IPS-18c (cell line): ENCODE results near the gene PPP2R1A.

Source experiments
- H3K4me3 ChIP-seq: 2 replicates; pipeline ENCODE4 v1.7.0; 2013; ENCODE audit warnings: low read depth, mild to moderate bottlenecking, low read length, moderate library complexity; ENCODE audit not compliant: insufficient read depth
- H3K9me3 ChIP-seq: one replicate; pipeline ENCODE4 v1.6.1; 2013; ENCODE audit warnings: mild to moderate bottlenecking, low read length, moderate library complexity; ENCODE audit not compliant: control insufficient read depth, insufficient read depth

PPP2R1A gene

DNA sequence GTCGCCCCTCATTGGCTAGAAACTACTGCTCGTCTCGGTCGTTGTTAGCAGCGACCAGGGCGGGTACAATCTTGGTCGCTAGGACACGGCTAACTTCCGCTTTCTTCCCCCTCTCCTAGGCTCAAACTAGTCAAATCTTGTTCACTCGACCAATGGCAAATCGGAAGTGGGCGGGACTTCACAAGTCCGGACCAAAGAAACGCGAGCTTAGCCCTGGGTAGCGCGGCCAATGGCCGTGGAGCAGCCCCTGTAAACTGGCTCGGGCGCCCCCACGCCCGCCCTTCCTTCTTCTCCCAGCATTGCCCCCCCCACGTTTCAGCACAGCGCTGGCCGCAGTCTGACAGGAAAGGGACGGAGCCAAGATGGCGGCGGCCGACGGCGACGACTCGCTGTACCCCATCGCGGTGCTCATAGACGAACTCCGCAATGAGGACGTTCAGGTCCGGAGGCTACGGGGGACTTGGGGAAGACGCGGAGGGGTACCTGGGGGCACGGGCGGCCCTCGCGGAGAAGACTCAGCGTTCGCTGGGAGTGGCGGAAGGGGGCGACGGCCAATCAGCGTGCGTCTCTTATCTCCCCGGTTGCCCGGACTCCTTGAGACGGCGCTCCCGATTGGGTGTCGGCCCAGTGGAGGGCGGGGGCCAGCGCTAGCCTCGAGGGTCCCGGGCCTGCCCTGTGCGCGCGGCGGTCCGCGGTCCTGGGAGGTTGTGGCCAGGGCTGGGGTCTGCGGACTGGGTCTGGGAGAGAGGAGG, at the start of gene PPP2R1A:
TSS of gene PPP2R1A (plus strand) at position 318 of the 752 bp plus-strand sequence. CDS start at position 363, 45 bp downstream.
- Histone ChIP-seq H3K9me3 (peaks cover 2% of the 10 kb centered on the region), H3K4me3 (peak within 1 kb of the TSS; percentile 88)

DNA sequence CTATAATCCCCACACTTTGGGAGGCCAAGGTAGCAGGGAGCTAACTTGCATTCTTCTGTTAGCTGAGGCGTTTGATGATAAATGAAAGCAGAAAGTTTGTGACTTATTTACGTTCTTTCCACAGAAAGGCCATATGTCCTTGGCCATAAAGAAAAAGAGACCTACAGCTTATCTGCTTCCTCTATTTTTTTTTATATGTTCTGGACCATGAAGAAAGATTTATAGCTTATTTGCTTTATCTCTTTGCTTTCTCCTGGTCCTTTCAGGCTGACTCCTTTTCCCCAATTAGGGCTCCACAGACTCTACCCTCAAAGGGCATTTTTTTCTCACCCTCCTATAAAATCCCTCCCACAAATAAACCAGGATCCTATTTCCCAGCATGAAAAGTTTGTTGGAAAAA, 48.6 kb upstream of the PPP2R1A start:
- Histone ChIP-seq H3K9me3 (no peaks in the 10 kb centered on the region), H3K4me3 (no peak overlapping the region)

DNA sequence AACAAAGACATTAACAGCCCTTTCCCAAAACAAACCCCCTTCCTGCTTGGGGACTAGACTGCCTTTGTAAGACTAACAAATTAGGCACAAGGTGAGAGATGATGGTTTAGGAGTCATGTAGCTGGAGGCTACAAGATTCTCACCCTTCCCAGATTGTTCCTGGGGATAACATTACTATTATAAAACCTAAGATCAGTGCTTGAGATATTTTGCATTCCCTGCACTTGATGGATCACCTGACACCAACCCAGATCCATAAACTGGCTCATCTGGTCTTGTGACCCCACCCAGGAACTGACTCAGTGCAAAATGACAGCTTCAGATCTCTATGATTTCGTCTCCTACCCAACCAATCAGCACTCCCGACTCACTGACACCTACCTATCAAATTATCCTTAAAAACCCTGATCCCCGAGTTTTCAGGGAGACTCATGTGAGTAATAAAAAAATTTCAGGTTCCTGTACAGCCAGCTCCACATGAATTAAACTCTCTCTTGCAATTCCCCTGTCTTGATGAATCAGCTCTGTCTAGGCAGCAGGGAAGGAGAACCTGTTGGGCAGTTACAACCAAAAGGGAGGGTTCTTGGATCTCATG, 47.8 kb upstream of the PPP2R1A start:
- Histone ChIP-seq H3K9me3 (no peaks in the 10 kb centered on the region), H3K4me3 (no peak overlapping the region)

DNA sequence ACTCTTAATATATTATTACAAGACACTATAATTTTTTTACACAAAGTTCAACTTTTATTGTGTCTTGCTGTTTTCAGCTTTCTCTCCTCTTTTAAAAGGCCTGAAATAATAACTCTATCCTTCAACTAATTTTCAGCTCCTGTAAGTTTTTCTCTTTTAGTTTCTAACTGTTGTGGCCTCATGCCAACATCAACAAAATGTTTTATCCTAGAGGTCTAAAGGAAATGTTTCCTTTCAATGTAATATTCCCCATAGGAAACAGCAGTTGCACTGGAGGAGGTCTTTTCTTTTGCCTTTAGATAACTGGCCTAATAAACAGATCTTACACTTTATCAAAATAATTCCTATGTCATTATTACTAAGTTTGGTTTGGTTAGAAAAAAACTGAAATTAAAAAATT, 41.6 kb upstream of the PPP2R1A start:
- H3K9me3 ChIP-seq: peaks cover 9% of the 10 kb centered on the region

DNA sequence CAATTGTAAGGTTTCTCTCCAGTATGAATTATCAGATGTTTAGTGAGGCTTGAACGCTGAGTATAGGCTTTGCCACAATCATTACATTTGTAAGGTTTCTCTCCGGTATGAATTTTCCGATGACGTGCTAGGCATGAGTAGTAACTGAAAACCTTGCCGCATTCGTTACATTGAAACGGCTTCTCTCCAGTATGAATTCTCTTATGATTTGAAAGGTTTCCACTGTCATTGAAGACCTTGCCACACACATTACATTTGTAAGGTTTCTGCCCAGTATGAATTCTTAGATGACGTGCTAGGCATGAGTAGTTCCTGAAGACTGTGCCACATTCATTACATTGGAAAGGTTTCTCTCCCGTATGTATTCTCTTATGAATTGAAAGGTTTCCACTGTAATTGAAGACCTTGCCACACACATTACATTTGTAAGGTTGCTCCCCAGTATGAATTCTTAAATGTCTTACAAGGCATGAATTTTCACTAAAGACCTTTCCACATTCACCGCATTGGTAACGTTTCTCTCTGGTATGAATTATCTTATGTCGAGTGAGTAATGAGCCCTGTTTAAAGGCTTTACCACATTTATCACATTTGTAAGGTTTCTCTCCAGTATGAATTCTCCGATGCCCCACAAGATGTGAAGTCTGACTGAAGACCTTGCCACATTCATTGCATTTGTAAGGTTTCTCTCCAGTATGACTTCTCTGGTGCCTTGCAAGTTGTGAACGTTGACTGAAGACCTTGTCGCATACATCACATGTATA, 34.1 kb upstream of the PPP2R1A start:
- Histone ChIP-seq H3K4me3 (no peak overlapping the region; the same call in 1 of the 2 replicates), H3K9me3 (peaks cover 20% of the 10 kb centered on the region)

More for the DNA sequence above, 41.6 kb upstream of the PPP2R1A start:
- H3K4me3 ChIP-seq: no peak overlapping the region

DNA sequence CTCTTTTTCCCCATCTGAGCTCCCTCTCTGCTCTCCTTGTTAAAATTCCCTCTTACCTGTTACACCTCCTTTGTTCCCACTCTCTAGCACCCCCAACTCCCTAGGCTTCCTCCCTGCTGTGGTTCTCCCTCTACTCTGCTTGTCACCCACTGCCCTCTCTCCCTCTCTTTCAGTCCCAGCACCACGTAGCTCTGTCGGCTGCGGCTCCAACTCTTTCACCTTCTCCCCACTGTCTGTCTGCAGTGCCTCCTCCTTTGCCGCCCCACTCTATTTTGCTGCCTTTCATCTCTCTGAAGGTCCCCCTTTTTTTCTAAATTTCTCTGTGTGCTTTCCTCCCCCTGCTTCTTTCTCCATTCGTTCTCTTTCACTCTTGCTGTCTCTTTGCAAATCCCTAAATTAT, 19.5 kb upstream of the PPP2R1A start:
- Histone ChIP-seq H3K4me3 (peak overlapping the region; percentile 87), H3K9me3 (peaks cover 2% of the 10 kb centered on the region)

DNA sequence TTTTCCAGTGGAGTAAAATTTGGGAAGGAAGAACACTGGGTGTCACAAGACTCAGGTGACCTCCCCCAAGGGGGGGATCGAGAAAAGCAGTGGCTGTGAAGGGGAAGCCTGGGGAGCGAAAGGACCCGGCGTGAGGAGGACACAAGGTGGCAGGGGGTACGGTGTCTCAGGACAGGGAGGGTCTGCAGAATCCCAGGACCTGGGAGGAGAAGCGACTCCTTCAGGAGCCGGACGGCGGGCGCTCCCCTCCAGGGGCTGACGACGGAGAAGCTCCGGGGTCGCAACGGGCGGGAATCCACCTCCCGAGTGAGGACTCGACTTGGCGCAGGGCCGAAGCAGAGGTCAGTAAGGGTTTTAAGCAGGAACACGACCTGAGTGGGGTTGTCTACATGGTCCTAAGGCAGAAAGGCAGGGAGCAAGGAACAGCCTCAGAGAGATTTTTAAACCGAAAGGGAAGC, 19.0 kb upstream of the PPP2R1A start:
- H3K9me3 ChIP-seq: peaks cover 2% of the 10 kb centered on the region
- peak overlapping the region; percentile 87 for H3K4me3 ChIP-seq

DNA sequence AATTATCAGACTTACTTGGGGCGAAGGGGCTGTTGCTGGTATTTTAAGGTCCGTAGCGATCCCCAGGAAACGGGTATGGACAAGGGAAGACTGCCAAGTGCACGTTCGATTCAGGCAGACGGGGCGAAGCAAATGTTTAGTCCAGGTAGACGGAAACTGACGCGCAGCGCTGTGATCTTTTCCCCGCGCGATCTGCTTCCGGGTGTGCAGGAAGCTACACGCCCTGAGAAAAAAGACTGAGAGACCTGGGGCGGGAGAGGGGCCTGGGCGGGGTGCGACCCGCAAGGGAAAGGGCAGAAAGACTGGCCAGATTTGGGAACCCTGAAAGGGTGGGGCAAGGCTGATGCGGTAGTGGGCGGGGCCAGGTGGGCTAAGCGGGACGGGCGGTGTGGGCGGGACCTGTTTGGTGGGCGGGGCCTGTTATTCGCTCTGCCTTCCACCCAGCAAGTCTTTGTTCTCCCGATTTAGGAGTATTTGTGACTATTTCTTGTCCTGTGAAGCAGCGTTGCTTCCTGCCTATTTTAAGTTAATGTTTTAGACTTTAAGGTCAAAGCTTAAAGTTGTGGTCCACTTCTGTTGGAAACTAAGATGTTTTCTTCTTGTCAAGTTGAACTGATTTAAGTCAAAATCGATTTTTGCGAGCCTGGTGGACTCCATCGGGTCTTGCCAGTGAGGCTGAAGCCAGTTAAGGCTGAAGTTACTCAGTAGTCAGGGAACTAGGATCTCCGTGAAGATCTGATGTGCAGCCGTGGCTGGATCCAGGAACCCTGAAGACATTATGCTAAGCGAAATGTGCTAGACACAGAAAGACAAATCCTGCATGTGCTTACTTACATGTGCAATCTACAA, 18.3 kb upstream of the PPP2R1A start, which contains the start of gene ZNF836:
TSS of gene ZNF836 (minus strand) at position 301 of the 849 bp plus-strand sequence. CDS start 3,549 bp downstream, outside the sequence.
- H3K4me3 ChIP-seq: peak within 1 kb of the TSS; percentile 87

DNA sequence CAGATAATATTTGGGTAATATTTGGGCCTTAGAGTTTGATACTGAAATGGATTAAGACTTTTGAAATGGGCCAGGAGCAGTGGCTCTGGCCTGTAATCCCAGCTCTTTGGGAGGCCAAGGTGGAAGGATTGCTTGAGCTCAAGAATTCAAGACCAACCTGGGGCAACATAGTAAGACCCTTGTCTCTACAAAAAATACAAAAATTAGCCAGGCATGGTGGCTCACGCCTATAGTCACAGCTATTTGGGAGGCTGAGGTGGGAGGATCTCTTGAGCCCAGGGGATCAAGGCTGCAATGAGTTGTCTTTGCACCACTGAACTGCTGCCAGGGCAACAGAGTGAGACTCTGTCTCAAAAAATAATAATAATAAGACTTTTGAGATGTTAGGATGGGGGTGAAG, 17.5 kb upstream of the PPP2R1A start:
- H3K4me3 ChIP-seq: no peak overlapping the region
- H3K9me3 ChIP-seq: peaks cover 2% of the 10 kb centered on the region

More for the DNA sequence above, 18.3 kb upstream of the PPP2R1A start, which contains the start of gene ZNF836:
- peaks cover 2% of the 10 kb centered on the region for H3K9me3 ChIP-seq

DNA sequence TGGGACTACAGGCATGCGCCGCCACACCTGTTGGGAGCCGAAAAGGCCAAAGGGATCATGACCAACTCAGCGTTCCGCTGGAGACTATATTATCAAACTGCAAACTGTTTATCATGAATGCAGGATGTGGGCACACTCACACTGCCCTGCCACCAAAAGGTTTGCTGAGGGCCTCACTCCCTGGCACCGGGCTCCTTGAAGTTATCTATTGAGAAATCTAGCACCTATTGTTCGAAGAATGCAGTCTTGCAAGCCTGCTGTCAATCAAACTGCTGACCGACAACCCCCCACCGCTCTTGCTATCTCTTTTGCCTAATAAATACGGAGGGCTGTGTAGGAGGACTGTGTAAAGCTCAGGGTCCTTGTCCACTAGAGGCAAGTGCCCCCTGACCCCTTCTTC, 13.3 kb upstream of the PPP2R1A start:
- no peaks in the 10 kb centered on the region for H3K9me3 ChIP-seq

DNA sequence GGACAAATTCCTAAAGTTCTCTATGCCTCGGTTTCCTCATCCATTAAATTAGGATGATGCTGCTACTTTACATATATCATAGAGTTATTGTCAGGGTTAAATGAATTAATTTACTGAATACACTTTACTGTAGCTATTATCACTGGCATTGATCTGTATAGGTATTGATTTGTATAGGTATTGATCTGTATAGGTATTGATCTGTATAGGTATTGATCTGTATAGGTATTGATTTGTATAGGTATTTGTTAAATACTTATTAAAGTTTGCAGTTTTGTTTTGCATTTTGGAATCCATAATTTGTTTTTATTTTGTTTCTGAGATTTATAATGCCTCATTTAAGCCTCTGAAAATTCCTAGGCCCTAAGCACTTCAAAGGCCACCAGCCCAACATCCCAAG, 2.4 kb upstream of the PPP2R1A start:
- peaks cover 2% of the 10 kb centered on the region for H3K9me3 ChIP-seq
- H3K4me3 ChIP-seq: no peak overlapping the region

More for the DNA sequence above, 13.3 kb upstream of the PPP2R1A start:
- no peak overlapping the region for H3K4me3 ChIP-seq

DNA sequence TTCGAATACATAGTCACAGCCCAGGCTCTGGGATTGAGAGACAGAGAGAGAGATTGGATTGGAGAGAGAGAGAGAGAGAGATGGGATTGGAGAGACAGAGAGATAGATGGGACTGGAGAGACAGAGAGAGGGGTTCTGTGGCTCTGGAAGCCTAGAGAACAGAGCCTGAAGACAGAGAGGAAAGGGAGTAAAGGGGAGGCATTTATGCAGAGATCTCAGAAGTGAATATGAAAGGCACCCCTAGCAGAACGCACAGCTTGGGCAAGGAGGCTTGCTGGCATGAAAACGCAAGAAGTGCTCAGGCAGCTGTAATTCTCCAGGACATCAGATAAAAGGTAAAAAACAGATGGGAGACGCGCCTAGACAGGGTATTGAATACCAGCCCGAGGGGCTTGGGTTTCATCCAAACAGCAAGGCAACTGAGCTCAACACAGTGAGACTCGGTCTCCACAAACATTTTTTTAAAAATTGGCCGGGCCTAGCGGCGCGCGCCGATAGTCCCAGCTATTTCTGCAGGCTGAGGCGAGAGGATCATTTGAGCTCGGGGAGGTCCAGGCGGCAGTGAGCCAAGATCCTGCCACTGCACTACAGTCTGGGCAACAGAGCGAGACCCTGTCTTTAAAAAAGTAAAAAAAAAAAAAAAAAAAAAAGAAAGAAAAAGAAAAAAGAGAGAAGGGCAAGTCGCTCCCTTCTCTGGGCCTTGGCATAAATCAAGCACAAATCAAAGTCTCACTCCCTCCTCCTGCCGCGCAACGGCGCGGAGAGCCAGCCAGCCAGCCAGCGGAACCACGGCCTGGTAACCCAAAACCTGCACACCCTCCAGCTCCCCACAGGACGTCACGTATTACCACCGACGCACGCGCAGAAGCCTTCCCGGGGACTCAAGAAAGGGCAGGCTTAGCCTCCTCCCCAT, 774 bp upstream of the PPP2R1A start:
- H3K4me3 ChIP-seq: peak overlapping the region; percentile 57
- peaks cover 2% of the 10 kb centered on the region for H3K9me3 ChIP-seq

DNA sequence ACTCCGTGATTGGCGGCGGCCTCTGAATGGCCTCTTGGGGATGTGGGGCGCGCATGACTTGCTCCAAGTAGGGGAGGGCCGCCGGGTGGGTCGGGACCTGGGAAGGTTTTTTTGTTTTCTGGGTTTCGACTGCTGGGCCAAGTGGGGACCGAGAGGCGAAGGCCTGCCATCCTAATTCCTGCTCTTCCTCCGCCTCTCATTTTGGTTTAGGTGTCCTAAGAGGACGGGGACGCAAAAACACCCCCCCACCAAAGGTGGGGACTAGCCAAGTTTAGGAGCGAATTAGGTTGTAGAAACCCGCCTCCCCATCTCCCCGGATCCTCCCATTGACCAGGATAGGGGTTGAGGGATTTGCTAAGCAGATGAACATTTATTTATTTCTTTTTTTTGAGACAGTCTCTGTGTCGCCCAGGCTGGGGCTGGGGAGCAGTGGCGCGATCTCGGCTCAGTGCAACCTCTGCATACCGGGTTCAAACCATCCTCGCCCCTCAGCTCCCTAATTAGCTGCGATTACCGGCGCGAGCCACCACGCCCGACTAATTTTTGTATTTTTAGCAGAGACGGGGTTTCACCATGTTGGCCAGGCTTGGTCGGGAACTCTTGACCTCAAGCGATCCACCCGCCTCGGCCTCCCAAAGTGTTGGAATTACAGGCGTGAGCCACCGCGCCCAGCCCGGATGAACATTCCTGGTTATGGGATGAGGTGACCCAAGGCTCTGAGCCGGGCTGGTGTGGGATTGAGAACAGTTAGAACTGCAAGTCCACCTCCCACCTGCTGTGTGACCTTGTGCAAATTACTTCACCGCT, 838 bp downstream of the PPP2R1A start:
- Histone ChIP-seq H3K4me3 (peak overlapping the region; percentile 88), H3K9me3 (peaks cover 2% of the 10 kb centered on the region)

DNA sequence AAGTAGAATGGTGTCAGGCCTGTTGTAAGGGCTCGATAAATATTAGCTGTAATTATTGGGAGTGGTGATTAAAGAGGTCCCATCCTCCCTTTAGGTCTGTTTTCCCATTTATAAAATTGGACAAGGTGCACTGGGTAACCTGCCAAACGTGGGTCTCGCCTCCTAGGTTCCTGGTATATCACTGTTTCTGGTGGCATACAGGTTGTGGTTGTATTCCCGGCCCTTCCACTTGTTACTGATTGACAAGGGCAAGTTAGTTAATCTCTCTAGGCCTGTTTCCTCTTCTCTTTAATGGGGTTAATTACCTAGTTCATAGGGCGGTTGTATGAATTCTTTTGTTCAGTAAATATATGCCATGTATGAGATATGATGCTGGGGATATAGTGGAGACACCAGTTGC, 1.5 kb downstream of the PPP2R1A start:
- peaks cover 2% of the 10 kb centered on the region for H3K9me3 ChIP-seq

DNA sequence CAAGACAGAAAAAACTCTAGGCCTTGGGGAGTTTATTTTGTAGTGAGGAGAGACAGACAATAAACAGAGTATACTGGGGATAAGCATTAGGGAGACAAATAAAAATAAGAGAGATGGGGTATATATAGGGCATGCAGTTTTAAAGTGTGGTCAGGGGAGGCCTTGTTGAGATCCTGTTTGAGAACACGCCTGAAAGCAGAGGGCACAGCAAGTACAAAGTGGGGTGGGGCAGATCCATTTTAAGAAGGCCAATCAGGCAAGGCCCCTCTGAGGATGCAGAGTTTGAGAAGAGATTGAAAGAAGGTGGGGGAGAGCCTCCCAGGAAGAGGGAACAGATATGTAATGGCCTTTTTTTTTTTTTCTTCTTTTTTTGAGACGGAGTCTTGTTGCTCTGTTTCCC, 2.1 kb downstream of the PPP2R1A start:
- Histone ChIP-seq H3K4me3 (no peak overlapping the region), H3K9me3 (peaks cover 2% of the 10 kb centered on the region)

More for the DNA sequence above, 1.5 kb downstream of the PPP2R1A start:
- H3K4me3 ChIP-seq: peak overlapping the region; percentile 88
